Neural crest cell (in vitro differentiated cells): ENCODE results near the gene VPS37B. TPM values are rescaled to one million over a fixed set of nuclear protein-coding genes. Genes with fewer than 3 reads are reported as not detected.

Source experiments
- DNase-seq: peaks from one replicate; pipeline ENCODE4 v3.0.0; 2021; ENCODE audit warnings: low read depth, mixed read lengths, low spot score
- H3K27ac Mint-ChIP-seq: one replicate; pipeline ENCODE4 v1.8.0; 2021; ENCODE audit warnings: mild to moderate bottlenecking, mixed read lengths; ENCODE audit not compliant: unreplicated experiment
- H3K27me3 Mint-ChIP-seq: 2 replicates; pipeline ENCODE4 v1.8.0; 2021; ENCODE audit warnings: low read depth, mild to moderate bottlenecking, mixed read lengths
- H3K36me3 Mint-ChIP-seq: 2 replicates; pipeline ENCODE4 v1.8.0; 2021; ENCODE audit warnings: low read depth, mild to moderate bottlenecking, mixed read lengths
- H3K4me1 Mint-ChIP-seq: 2 replicates; pipeline ENCODE4 v1.8.0; 2021; ENCODE audit warnings: mixed read lengths
- H3K4me3 Mint-ChIP-seq: one replicate; pipeline ENCODE4 v1.8.0; 2021; ENCODE audit warnings: mild to moderate bottlenecking, mixed read lengths
- H3K9me3 Mint-ChIP-seq: 2 replicates; pipeline ENCODE4 v1.8.0; 2021; ENCODE audit warnings: mixed read lengths
- total RNA-seq: library from RNA; stranded (reverse); gene quantifications from 2 replicates; pipeline ENCODE4 v1.2.1, GENCODE V29; 2021
- TF ChIP-seq, protein P1 (sequence below): fragments of 200-600 bp; sonication (generic); conservative IDR thresholded peaks from 2 replicates; pipeline ENCODE4 v1.5.0; 2021; ENCODE audit warnings: antibody characterized with exemption, mild to moderate bottlenecking

Gene VPS37B
- total RNA-seq, 1 donor from 2014 or later, result 41.5 TPM

DNA sequence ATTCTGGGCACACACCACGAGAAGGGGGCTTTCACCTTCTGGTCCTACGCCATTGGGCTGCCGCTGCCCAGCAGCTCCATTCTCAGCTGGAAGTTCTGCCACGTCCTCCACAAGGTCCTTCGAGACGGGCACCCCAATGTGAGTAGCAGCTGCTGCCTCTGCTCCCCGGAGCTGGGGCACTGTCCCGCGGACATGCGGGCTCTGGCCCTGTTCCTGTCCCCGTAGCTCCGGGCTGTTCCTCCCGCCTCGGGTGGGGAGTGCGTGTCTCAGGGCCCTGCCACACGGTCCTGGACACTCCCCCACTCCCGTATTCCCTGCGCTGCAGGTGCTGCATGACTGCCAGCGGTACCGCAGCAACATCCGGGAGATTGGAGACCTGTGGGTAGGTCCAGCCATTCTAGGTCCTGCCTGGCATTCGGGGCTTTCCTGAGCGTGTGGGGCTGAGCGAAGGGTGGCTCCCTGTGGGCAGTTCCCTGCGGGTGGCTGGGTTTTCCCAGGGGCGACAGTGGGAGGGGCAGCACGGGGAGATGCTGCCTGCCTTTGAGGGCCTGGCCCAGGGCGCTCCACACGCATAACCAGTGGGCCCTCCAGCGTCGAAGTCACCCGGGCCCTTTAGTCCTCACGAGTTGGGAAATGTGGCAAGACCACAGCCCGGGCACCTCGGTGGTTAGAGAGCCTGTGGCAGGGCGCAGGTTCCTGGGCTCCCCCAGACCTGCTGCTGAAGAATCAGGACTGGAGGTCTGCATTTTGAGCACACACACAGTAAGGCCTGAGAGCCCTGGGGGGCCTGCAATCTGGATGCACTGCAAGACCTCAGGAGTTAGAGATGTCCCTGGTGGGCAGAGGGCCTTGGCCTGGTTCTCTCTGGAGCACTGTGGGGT, 47.2 kb downstream of the VPS37B start:
- no peak for DNase-seq
- TF ChIP-seq, protein P1, sequence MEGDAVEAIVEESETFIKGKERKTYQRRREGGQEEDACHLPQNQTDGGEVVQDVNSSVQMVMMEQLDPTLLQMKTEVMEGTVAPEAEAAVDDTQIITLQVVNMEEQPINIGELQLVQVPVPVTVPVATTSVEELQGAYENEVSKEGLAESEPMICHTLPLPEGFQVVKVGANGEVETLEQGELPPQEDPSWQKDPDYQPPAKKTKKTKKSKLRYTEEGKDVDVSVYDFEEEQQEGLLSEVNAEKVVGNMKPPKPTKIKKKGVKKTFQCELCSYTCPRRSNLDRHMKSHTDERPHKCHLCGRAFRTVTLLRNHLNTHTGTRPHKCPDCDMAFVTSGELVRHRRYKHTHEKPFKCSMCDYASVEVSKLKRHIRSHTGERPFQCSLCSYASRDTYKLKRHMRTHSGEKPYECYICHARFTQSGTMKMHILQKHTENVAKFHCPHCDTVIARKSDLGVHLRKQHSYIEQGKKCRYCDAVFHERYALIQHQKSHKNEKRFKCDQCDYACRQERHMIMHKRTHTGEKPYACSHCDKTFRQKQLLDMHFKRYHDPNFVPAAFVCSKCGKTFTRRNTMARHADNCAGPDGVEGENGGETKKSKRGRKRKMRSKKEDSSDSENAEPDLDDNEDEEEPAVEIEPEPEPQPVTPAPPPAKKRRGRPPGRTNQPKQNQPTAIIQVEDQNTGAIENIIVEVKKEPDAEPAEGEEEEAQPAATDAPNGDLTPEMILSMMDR, result no peak
- Mint-ChIP-seq H3K36me3 (no peaks in the 10 kb centered on the region), H3K4me3 (no peak overlapping the region), H3K27ac (no peak overlapping the region), H3K9me3 (no peaks in the 10 kb centered on the region), H3K27me3 (no peaks in the 10 kb centered on the region), H3K4me1 (peaks cover 9% of the 10 kb centered on the region)

DNA sequence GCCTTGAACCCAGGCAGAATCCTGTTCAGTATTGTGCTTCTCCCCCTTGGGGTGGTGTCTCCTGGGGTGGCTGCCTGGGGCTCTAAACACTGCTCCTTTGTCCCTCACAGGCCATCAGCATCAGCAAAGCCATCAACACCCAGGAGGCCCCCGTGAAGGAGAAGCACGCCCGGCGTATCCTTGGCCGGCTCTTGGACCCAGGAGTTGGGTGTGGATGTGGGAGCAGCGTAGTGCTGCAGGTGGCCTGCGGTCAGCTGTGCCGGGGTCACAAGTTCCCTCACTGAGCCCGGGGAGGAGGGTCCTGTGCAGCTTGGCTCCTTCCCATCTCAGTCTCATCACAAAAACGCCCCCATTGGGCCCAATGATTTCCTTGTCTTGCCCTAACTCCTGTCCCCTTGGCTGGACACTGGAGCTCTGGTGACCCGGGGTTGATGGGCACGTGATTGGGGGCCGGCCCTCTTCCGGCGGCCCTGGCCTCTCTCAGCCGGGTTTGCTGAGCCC, 48.0 kb downstream of the VPS37B start:
- H3K27me3 Mint-ChIP-seq, result no peaks in the 10 kb centered on the region
- H3K36me3 Mint-ChIP-seq, result no peaks in the 10 kb centered on the region
- TF ChIP-seq, protein P1, result no peak
- H3K9me3 Mint-ChIP-seq, result no peaks in the 10 kb centered on the region
- no peak for DNase-seq
- peaks cover 11% of the 10 kb centered on the region for H3K4me1 Mint-ChIP-seq
- H3K4me3 Mint-ChIP-seq, result no peak overlapping the region
- H3K27ac Mint-ChIP-seq, result no peak overlapping the region

DNA sequence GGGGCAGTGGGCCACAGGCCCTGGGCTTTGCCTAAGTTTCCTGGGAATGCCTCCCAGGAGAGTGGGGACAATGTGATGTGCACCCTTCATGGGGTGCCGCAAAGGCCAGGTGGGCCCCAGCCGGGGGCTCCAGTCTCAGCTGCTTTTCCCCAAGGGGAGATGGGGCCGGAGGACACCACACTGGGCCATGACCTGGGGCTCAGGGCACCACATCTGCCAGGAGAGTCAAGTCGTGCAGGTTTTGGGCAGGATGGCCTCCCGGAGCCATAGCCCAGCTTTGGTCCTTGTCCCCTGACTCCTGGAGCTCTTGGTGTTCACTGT, 48.4 kb downstream of the VPS37B start:
- no peaks in the 10 kb centered on the region for H3K36me3 Mint-ChIP-seq
- H3K4me3 Mint-ChIP-seq, result no peak overlapping the region
- peaks cover 8% of the 10 kb centered on the region for H3K4me1 Mint-ChIP-seq
- no peak for DNase-seq
- no peaks in the 10 kb centered on the region for H3K27me3 Mint-ChIP-seq
- H3K27ac Mint-ChIP-seq, result no peak overlapping the region
- no peaks in the 10 kb centered on the region for H3K9me3 Mint-ChIP-seq
- TF ChIP-seq, protein P1, result no peak

DNA sequence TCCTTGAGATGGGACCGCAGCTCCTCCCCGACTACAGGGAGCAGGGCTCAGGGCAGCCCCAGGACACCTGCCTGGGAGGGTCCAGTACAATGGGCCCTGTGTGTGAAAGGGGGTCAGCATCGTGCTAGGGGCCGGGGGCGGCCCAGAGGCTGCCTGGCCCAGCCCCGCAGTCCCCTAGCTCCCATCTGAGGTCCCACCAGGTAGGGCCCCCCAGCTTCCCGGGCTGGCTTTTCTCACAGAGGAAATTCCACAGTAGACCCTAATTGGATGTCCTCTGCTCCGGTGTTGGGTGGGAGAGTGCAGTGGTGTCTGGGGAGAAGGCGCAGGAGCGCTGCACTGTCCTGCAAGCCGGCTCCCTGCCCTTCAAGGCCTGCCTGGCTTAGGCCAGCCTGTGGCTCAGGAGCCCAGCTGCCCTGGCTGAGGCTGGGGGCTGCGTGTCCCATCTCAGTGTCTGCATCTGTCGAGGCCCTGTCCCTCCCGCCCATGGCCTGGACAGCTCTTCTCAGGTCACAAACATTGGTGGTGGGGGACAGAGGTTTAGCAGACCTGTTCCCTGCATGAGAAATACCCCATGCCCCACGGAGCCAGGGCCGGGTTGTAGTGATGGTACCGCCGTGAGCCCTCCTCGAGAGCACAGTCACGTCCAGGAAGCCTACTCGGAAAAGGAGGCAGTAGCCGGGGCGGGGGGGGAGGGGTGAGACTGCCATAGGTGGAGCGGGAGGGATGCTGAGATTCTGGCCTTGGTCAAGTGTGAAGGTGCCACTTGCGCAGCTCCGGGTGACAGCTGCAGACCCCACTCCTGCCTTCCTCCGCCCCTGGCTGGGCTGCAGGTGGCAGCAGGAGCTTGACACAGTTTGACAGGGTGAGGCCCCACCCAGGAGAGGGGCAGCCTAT, 49.1 kb downstream of the VPS37B start:
- H3K4me1 Mint-ChIP-seq, result peaks cover 12% of the 10 kb centered on the region
- no peak for DNase-seq

More for the DNA sequence above, 49.1 kb downstream of the VPS37B start:
- Mint-ChIP-seq H3K9me3 (no peaks in the 10 kb centered on the region), H3K27me3 (no peaks in the 10 kb centered on the region), H3K36me3 (no peaks in the 10 kb centered on the region), H3K27ac (no peak overlapping the region), H3K4me3 (no peak overlapping the region)
- TF ChIP-seq, protein P1, result no peak
